Measurements from ENCODE around the gene SORCS2.

DNA sequence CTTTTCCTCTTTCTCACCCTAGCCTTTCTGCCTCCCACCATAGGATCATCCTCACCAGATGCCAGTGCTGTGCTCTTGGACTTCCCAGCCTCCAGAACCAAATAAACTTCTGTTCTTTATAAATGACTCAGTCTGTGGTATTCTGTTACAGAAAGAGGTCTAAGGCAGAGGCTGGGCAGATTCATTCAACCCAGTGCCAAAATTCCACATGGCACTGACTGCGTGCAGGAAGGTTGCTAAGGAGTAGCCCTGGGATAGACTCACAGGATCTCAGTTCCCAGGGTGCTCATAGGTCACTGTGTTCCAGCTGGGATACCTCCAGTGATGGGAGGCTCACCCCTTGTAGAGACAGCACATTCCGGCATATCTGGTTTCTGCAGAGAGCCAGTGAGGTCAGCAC is 22.0 kb downstream of the SORCS2 start:
- TF ChIP-seq, protein P1, sequence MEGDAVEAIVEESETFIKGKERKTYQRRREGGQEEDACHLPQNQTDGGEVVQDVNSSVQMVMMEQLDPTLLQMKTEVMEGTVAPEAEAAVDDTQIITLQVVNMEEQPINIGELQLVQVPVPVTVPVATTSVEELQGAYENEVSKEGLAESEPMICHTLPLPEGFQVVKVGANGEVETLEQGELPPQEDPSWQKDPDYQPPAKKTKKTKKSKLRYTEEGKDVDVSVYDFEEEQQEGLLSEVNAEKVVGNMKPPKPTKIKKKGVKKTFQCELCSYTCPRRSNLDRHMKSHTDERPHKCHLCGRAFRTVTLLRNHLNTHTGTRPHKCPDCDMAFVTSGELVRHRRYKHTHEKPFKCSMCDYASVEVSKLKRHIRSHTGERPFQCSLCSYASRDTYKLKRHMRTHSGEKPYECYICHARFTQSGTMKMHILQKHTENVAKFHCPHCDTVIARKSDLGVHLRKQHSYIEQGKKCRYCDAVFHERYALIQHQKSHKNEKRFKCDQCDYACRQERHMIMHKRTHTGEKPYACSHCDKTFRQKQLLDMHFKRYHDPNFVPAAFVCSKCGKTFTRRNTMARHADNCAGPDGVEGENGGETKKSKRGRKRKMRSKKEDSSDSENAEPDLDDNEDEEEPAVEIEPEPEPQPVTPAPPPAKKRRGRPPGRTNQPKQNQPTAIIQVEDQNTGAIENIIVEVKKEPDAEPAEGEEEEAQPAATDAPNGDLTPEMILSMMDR (IDR thresholded peaks at IDR 0.05; ENCODE audit: low read length), result no peak
- no peak for TF ChIP-seq EZH2 (IDR thresholded peaks at IDR 0.05; ENCODE audit: borderline replicate concordance, low read length)

All from OCI-LY1 (cell line).